NT2/D1 (cell line): ENCODE measurements around the gene ZMIZ2.

Source experiments
- SUZ12 ChIP-seq: IDR thresholded peaks from 2 replicates; pipeline ENCODE4 v1.6.1; 2011; ENCODE audit not compliant: insufficient read length, insufficient read depth; ENCODE audit errors: extremely low read depth
- YY1 ChIP-seq: IDR thresholded peaks from 2 replicates; pipeline ENCODE4 v1.6.1; 2011; ENCODE audit not compliant: insufficient read length, insufficient read depth
- ZNF274 ChIP-seq: IDR thresholded peaks from 2 replicates; pipeline ENCODE4 v1.6.1; 2011; ENCODE audit warnings: mild to moderate bottlenecking, low read depth, low read length

- TF ChIP-seq YY1 (no peak), SUZ12 (no peak), ZNF274 (no peak)
These were observed 10.5 kb upstream of the ZMIZ2 start for GRCh38 chr7:44738051-44738723.
